DLD1 (cell line): ENCODE measurements around the gene PAGR1.
"Not testable (repeated sequence)": the region's sequence is repeated elsewhere in the genome, so short reads cannot be mapped to it uniquely, and the experiment has no call there.

Experiments used
- in situ Hi-C: cut with HindIII; loops from 2 replicates; pipeline ENCODE4 v1.10.0; 2017; ENCODE audit warnings: low sequenced_read_pairs

Gene PAGR1

GRCh38 chr16:29862383-29862883 lies 46.5 kb downstream of the PAGR1 start:
- in situ Hi-C loops, result no loop called here

GRCh38 chr16:29862884-29863668 lies 47.1 kb downstream of the PAGR1 start, which contains the start of gene CDIPT:
TSS of gene CDIPT (minus strand) at chr16:29863226. CDS start at chr16:29862857, 369 bp downstream.
- in situ Hi-C loops, result no loop called here

GRCh38 chr16:29863669-29863984 lies 47.7 kb downstream of the PAGR1 start:
- in situ Hi-C loops, result no loop called here

GRCh38 chr16:29864205-29864604 lies 48.3 kb downstream of the PAGR1 start:
- in situ Hi-C loops, result no loop called here

- in situ Hi-C loops, result no loop called here
These were observed 52.6 kb downstream of the PAGR1 start for GRCh38 chr16:29868396-29869009.

- in situ Hi-C loops, result not testable (repeated sequence)
These were observed 53.1 kb downstream of the PAGR1 start for GRCh38 chr16:29869067-29869466.
